Endodermal cell (in vitro differentiated cells): ENCODE measurements around the gene CLDN19. TPM values are rescaled to one million over a fixed set of nuclear protein-coding genes. Genes with fewer than 3 reads are reported as not detected.

Source experiments
- DNase-seq: peaks from one replicate; pipeline ENCODE4 v3.0.0-alpha.2; 2017
- H3K27ac ChIP-seq: 2 replicates; pipeline ENCODE4 v1.5.1; 2013; ENCODE audit warnings: mild to moderate bottlenecking, low read depth, low read length, moderate library complexity
- H3K27me3 ChIP-seq: 2 replicates; pipeline ENCODE4 v1.6.1; 2013; ENCODE audit warnings: mild to moderate bottlenecking, low read length, moderate library complexity; ENCODE audit not compliant: insufficient read depth, control insufficient read depth, poor library complexity, severe bottlenecking
- H3K36me3 ChIP-seq: 2 replicates; pipeline ENCODE4 v1.7.0; 2013; ENCODE audit warnings: mild to moderate bottlenecking, low read length, moderate library complexity; ENCODE audit not compliant: control insufficient read depth, insufficient read depth
- H3K4me1 ChIP-seq: one replicate; pipeline ENCODE4 v1.7.0; 2013; ENCODE audit warnings: low read length; ENCODE audit not compliant: control insufficient read depth, insufficient read depth
- H3K4me3 ChIP-seq: 2 replicates; pipeline ENCODE4 v1.5.1; 2013; ENCODE audit warnings: mild to moderate bottlenecking, low read length, moderate library complexity
- H3K9ac ChIP-seq: 2 replicates; pipeline ENCODE4 v1.6.1; 2013; ENCODE audit warnings: mild to moderate bottlenecking, low read length, moderate library complexity; ENCODE audit not compliant: poor library complexity, severe bottlenecking; ENCODE audit errors: extremely low read depth
- H3K9me3 ChIP-seq: 2 replicates; pipeline ENCODE4 v1.6.1; 2013; ENCODE audit warnings: mild to moderate bottlenecking, low read length, moderate library complexity; ENCODE audit not compliant: control insufficient read depth
- H3K27ac Mint-ChIP-seq: 2 replicates; pipeline ENCODE4 v1.8.0; 2020; ENCODE audit warnings: mixed read lengths
- H3K27me3 Mint-ChIP-seq: 2 replicates; pipeline ENCODE4 v1.8.0; 2021; ENCODE audit warnings: mild to moderate bottlenecking, mixed read lengths; ENCODE audit not compliant: insufficient read depth
- H3K36me3 Mint-ChIP-seq: 2 replicates; pipeline ENCODE4 v1.8.0; 2020; ENCODE audit warnings: low read depth, mixed read lengths
- H3K4me1 Mint-ChIP-seq: 2 replicates; pipeline ENCODE4 v1.8.0; 2020; ENCODE audit warnings: mixed read lengths
- H3K4me3 Mint-ChIP-seq: 2 replicates; pipeline ENCODE4 v1.8.0; 2020; ENCODE audit warnings: mild to moderate bottlenecking, moderate library complexity, mixed read lengths
- H3K9me3 Mint-ChIP-seq: 2 replicates; pipeline ENCODE4 v1.8.0; 2020; ENCODE audit warnings: mild to moderate bottlenecking, mixed read lengths
- WGBS, 2 experiments: methylation state at CpG; one replicate each; pipeline versions ENCODE4 v1.1.5 to v1.1.7; 2013; ENCODE audit warnings: missing lambda C conversion rate in 2 of 2, mixed read lengths in 1 of 2; ENCODE audit not compliant: insufficient coverage in 1 of 2, insufficient read length in 1 of 2; 5-methylcytosine and 5-hydroxymethylcytosine counted together
- total RNA-seq, 2 donors: library from RNA; stranded (reverse); fragmentation: NEBNext Ultra II Directional in 1 of 2; extraction: Animal tissue kit (Norgen Biotek cat#: 25700) in 1 of 2; gene quantifications; 2 replicates in 1 of 2; 3 replicates in 1 of 2; pipeline ENCODE4 v1.2.1, GENCODE V29; 2021
- TF ChIP-seq, protein P1 (sequence below): fragments of 200-600 bp; sonication (generic); conservative IDR thresholded peaks from 2 replicates; pipeline ENCODE4 v1.5.0; 2021; ENCODE audit warnings: antibody characterized with exemption, mild to moderate bottlenecking

CLDN19 gene
- total RNA-seq, 2 donors from 2014 or later: 31.6 to 32.6 TPM

DNA sequence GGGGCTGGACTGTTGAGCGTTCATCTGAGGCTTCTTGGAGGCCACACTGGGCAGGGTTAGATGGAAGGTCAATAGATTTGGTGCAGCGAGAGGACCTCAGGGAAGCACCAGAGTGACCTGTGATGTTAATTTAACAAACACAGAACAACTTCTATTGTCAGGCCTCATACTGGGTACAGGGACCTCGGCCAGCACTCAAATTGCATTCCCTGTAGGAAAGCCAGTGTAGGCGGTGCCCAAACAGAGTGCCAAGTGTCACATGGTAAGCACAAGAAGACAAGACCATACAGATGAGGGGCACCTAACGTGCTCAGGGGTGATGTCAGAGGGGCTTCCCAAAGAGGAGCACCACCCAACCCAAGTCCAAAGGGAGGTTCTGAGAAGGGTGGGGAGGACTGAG lies 46.1 kb upstream of the CLDN19 start:
- Mint-ChIP-seq H3K27ac (no peak overlapping the region), H3K36me3 (peaks cover 21% of the 10 kb centered on the region), H3K27me3 (peaks cover 16% of the 10 kb centered on the region), H3K9me3 (no peaks in the 10 kb centered on the region), H3K4me1 (peaks cover 4% of the 10 kb centered on the region), H3K4me3 (no peak overlapping the region)
- no peak overlapping the region for H3K4me3 ChIP-seq
- no peaks in the 10 kb centered on the region for H3K9me3 ChIP-seq
- H3K36me3 ChIP-seq: peaks cover 10% of the 10 kb centered on the region
- TF ChIP-seq, protein P1, sequence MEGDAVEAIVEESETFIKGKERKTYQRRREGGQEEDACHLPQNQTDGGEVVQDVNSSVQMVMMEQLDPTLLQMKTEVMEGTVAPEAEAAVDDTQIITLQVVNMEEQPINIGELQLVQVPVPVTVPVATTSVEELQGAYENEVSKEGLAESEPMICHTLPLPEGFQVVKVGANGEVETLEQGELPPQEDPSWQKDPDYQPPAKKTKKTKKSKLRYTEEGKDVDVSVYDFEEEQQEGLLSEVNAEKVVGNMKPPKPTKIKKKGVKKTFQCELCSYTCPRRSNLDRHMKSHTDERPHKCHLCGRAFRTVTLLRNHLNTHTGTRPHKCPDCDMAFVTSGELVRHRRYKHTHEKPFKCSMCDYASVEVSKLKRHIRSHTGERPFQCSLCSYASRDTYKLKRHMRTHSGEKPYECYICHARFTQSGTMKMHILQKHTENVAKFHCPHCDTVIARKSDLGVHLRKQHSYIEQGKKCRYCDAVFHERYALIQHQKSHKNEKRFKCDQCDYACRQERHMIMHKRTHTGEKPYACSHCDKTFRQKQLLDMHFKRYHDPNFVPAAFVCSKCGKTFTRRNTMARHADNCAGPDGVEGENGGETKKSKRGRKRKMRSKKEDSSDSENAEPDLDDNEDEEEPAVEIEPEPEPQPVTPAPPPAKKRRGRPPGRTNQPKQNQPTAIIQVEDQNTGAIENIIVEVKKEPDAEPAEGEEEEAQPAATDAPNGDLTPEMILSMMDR: no peak
- WGBS, 2 experiments: 92 to 97% methylated on average over 4 to 5 of the region's 5 CpGs
- H3K9ac ChIP-seq: no peak overlapping the region
- no peak for DNase-seq
- no peaks in the 10 kb centered on the region for H3K4me1 ChIP-seq
- no peaks in the 10 kb centered on the region for H3K27me3 ChIP-seq
- H3K27ac ChIP-seq: no peak overlapping the region

DNA sequence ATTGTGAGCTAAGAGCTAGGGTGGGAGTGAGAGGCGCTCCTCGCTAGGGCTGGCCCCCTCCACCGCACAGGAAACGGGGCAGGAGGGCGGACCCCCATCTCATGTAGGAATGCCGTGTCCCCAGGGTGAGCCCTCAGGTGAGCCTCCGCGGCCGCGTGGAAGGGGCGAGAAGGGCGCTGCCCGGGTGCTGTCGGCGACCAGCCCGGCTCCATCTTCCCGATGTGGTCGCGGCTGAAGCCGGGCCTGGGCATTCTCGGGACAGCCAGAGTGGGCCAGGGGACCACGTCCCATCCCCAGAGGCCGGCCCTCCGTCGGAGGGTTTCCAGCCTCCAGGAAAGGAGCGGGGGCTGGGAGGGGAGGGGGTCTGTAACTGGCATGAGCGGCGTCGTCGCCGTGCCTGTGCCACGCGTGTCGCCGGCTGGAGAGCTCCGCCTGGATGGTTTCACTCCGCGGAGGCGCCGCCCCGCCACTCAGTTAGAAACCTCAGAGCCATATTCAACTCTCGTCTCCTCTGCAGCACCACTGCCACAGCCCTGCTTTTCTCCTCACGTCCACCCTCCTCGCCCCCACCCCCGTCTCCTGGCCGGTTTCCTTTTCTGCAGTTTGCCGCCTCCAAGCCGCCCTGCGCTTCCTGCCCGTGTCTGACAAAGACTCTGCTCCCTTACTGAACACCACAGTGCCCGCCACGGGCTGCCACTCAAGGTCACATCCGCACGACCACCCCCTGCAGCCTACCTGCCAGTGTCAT lies 45.1 kb upstream of the CLDN19 start, which contains the start of gene TMEM269:
Gene TMEM269, plus strand, starts transcription at position 46 of the 748 bp plus-strand sequence. CDS start 4,903 bp downstream, outside the sequence.
- H3K9me3 Mint-ChIP-seq: no peaks in the 10 kb centered on the region
- Histone ChIP-seq H3K27me3 (no peaks in the 10 kb centered on the region), H3K4me3 (no peak within 1 kb of the TSS), H3K9me3 (no peaks in the 10 kb centered on the region), H3K4me1 (no peaks in the 10 kb centered on the region), H3K36me3 (peaks cover 20% of the 10 kb centered on the region), H3K9ac (no peak within 1 kb of the TSS), H3K27ac (no peak within 1 kb of the TSS)
- H3K27ac Mint-ChIP-seq: no peak within 1 kb of the TSS
- H3K4me3 Mint-ChIP-seq: peak within 1 kb of the TSS; percentile 28
- peaks cover 30% of the 10 kb centered on the region for H3K36me3 Mint-ChIP-seq
- peaks cover 4% of the 10 kb centered on the region for H3K4me1 Mint-ChIP-seq
- DNase-seq: no peak
- peaks cover 16% of the 10 kb centered on the region for H3K27me3 Mint-ChIP-seq
- WGBS, 2 experiments: 91 to 92% methylated on average over 23 to 54 of the region's 54 CpGs
- TF ChIP-seq, protein P1: no peak

DNA sequence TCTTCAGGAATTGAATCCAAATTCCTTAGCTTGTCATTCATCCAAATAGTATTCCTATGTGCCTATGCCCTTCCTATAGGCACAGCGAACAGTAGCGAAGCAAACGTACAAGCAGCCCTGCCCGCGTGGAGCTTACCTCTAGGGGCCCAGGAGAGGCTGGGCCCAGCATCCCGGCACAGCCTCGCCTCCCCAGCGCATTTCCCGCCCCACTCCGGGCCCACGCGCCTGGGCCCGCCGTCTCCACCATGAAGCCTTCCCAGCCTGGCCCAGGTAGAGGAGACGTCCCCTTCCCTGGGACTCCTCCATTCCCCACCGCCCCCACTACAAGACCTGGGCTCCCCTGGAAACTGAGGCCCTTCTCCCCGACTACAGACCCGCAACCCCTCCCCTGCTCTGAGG lies 44.5 kb upstream of the CLDN19 start:
- H3K4me3 ChIP-seq: no peak overlapping the region
- no peak overlapping the region for H3K27ac ChIP-seq
- no peaks in the 10 kb centered on the region for H3K27me3 ChIP-seq
- H3K27me3 Mint-ChIP-seq: peaks cover 16% of the 10 kb centered on the region
- H3K9ac ChIP-seq: no peak overlapping the region
- TF ChIP-seq, protein P1: no peak
- peak overlapping the region; percentile 28 for H3K4me3 Mint-ChIP-seq
- WGBS, 2 experiments: 94 to 97% methylated on average over 15 to 18 of the region's 18 CpGs
- no peak for DNase-seq
- H3K9me3 ChIP-seq: no peaks in the 10 kb centered on the region
- H3K4me1 Mint-ChIP-seq: peaks cover 4% of the 10 kb centered on the region
- no peaks in the 10 kb centered on the region for H3K9me3 Mint-ChIP-seq
- peaks cover 36% of the 10 kb centered on the region for H3K36me3 Mint-ChIP-seq
- H3K36me3 ChIP-seq: peaks cover 26% of the 10 kb centered on the region
- no peaks in the 10 kb centered on the region for H3K4me1 ChIP-seq
- no peak overlapping the region for H3K27ac Mint-ChIP-seq
